Fibroblast of skin of right quadriceps (primary cell): ENCODE data around the gene DMBT1.
"Not testable (repeated sequence)": the region's sequence is repeated elsewhere in the genome, so short reads cannot be mapped to it uniquely, and the experiment has no call there.

ENCODE experiments used
- DNase-seq: peaks from one replicate; pipeline ENCODE4 v3.0.0-alpha.2; 2013

Gene DMBT1

DNA sequence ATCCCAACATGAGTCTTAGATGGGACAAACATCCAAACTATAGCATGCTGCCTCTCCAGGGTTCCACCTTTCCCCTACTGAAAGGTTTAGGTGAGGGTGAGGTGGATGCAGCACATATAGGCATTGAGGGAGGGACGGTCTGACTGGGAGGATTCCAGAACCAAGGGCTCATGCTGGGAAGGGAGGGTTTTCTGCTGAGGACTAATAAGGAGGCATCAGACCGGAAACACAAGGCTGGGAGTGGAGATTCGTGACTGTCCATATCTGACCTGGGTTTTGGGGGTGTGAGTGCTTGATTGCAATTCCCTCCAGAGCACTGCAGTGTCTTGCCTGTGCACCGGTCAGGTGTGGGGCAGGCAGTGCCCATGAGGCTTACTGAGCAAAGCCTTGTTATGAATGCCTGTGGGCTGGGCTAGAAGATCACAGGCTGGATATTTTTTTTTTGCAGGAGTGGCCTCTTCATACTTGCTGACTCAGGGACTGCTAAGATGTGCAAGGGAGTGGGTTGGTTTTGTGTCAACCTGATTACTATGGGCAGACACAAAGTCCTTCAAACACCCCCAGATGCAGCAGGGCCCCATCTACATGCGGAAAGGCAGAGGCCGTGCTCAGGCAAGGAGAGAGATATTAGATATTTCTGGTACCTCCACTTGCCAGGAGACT is 26.7 kb downstream of the DMBT1 start:
- DNase-seq = no peak

- DNase-seq = no peak
Measured at GRCh38 chr10:122588381-122588780, 27.8 kb downstream of the DMBT1 start.

DNA sequence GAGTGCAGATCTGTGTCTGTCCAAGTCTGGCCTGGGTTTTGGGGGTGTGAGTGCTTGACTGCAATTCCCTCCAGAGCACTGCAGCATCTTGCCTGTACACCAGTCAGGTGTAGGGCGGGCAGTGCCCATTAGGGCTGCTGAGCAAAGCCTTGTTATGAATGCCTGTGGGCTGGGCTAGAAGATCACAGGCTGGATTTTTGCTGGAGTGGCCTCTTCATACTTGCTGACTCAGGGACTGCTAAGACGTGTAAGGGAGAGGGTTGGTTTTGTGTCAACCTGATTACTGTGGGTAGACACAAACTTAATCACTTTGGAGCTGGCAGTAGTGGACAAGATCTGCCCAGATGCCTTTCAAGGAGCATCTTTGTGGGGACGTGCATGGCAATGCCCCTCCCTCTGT is 29.6 kb downstream of the DMBT1 start:
- no peak for DNase-seq

- DNase-seq = no peak
Measured at GRCh38 chr10:122591736-122592135, 31.2 kb downstream of the DMBT1 start.

DNA sequence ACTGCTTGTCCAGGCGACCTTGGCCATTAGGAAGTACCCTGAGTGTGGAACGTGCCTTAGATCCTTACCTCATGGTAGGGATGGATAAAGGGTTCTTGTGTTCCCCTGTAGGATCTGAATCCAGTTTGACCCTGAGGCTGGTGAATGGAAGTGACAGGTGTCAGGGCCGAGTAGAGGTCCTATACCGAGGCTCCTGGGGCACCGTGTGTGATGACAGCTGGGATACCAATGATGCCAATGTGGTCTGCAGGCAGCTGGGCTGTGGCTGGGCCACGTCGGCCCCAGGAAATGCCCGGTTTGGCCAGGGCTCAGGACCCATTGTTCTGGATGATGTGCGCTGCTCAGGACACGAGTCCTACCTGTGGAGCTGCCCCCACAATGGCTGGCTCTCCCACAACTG is 31.6 kb downstream of the DMBT1 start:
- no peak for DNase-seq

GRCh38 chr10:122617476-122618270 is 57.1 kb downstream of the DMBT1 start:
- DNase-seq = no peak

GRCh38 chr10:122618461-122619165 is 58.1 kb downstream of the DMBT1 start:
- DNase-seq = no peak

- DNase-seq = not testable (repeated sequence)
Measured at GRCh38 chr10:122620961-122621360, 60.4 kb downstream of the DMBT1 start.

DNA sequence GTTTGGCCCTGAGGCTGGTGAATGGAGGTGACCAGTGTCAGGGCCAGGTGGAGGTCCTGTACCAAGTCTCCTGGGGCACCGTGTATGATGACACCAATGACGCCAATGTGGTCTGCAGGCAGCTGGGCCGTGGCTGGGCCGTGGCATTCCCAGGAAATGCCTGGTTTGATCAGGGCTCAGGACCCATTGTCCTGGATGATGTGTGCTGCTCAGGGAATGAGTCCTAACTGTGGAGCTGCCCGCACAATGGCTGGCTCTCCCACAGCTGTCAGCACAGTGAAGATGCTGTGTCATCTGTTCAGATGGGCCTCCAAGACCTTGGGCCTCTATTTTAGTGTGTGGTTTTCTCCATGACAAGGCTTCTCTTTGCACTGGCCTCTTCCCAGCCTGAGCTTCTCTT is 64.0 kb downstream of the DMBT1 start:
- no peak for DNase-seq

GRCh38 chr10:122630526-122630925 is 70.0 kb downstream of the DMBT1 start:
- no peak for DNase-seq

DNA sequence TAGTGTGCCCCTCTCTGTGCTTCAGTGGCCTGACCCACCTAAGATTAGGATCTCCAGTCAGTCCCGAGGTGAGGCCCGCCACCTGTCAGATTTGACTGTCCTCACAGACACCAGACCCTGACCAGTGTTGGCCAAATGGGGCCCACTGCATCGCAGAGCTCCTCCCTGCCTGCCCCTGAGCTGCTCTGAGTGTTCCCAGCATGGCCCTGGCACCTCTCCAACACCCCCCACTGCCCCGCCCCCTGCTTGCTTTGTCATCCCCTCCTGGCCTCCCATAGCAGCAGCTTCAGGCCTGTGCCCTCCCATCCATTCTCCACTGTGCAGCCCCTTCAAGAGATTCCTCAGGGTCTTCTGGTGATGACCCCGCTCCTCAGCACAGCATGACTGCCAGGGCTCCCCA is 71.5 kb downstream of the DMBT1 start:
- no peak for DNase-seq

DNA sequence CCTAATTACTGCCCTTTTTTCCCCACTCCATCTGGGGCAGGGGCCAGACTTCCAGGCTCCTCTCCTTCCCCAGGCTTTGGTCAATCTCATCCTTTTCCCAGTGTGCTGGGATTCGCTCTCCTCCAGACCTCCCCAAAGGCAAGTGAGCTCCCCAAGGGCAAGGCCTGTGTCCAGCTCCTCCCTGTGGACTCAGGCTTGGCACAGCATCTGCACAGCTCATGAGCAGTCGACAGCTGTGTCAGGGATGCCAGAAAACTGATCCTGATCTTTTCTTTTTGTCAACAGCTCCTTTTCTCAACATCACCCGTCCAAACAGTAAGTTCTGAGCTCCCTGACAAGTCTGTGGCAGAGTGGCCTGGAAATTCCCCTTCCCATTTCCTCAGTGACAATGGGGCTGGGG is 72.0 kb downstream of the DMBT1 start:
- DNase-seq = no peak

GRCh38 chr10:122636953-122637352 is 76.4 kb downstream of the DMBT1 start:
- no peak for DNase-seq

DNA sequence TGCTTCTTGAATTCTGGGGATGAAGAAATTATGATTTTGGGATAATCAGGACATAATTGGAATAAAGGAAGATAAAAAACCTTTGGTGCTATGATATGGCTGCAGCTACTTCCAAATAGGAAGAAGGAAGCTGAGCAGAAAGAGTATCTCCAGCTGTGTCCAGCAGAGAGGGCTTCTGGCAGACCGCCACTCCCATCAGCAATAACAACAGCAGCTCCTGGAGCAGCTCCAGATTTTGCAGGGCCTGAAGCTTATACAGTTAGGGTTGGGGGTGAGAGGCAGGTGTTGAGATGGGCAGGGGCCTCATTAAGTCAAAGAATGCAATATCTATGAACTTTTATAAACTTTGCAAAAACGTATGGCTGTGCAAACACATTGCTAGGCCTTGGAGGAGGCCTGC is 76.8 kb downstream of the DMBT1 start:
- no peak for DNase-seq

- DNase-seq = no peak
Measured at GRCh38 chr10:122638106-122638505, 77.6 kb downstream of the DMBT1 start.

DNA sequence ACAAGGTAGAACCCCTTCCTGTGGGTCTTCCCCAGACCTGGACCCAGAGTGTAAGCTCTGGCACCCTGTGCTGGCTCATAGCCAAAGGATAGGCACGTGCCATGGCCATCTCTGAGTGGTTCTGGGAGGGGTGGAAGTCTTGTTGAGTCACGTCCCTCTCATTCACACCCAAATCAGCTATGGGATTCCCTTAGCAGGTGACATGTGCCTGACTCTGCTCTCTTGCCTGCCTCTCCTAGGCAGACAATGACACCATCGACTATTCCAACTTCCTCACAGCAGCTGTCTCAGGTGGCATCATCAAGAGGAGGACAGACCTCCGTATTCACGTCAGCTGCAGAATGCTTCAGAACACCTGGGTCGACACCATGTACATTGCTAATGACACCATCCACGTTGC is 79.2 kb downstream of the DMBT1 start:
- DNase-seq = no peak

GRCh38 chr10:122640921-122641320 is 80.4 kb downstream of the DMBT1 start:
- no peak for DNase-seq

GRCh38 chr10:122642726-122643605 is 82.4 kb downstream of the DMBT1 start:
- DNase-seq = no peak

DNA sequence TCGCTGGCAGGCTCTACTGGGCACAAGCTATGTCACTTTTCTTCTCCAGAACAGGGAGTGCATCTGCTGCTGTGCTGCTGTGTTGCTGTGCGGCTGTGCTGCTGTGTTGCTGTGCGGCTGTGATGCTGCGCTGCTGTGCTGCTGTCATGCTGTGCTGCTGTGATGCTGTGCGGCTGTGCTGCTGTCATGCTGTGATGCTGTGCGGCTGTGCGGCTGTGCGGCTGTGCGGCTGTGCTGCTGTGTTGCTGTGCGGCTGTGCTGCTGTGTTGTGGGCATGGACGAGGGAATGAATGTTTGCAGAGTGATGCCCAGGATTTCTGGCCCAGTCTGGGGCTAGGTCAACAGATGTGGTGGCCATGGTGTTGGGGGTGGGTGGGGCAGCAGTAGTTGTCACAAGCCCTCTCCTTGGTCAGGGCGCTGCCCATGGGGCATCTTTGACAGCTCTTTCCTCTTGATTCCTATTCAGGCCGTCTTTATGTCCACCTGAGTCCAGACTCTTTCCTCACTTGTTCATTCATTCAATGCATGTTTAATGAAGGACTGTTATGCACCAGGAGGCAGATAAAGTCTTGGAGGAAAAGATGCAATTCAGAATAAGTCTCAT is 83.5 kb downstream of the DMBT1 start:
- no peak for DNase-seq

- DNase-seq = no peak
Measured at GRCh38 chr10:122646511-122647382, 86.2 kb downstream of the DMBT1 start.

- DNase-seq = no peak
Measured at GRCh38 chr10:122647383-122647968, 86.9 kb downstream of the DMBT1 start.
